CD14-positive monocyte (primary cell): ENCODE measurements around the gene PTPRE. TPM values are rescaled to one million over a fixed set of nuclear protein-coding genes. Genes with fewer than 3 reads are reported as not detected.
A peak's percentile ranks its signal among the peaks of the same experiment; 100 is the strongest.

Source experiments
- DNase-seq, 3 donors: peaks; one replicate each; pipeline ENCODE4 v3.0.0-alpha.2; 2011 to 2022
- H2AFZ ChIP-seq: 2 replicates; pipeline ENCODE4 v1.6.0; 2012; ENCODE audit warnings: mild to moderate bottlenecking, low read depth, low read length, inconsistent platforms; ENCODE audit not compliant: insufficient read depth, poor library complexity, severe bottlenecking
- H3K27ac ChIP-seq, 2 donors: 1 replicate in 1 of 2; 2 replicates in 1 of 2; pipeline ENCODE4 v1.5.1; 2012 to 2013; ENCODE audit warnings: low read length in 2 of 2, control low read depth in 1 of 2, inconsistent platforms in 1 of 2, low read depth in 1 of 2, mild to moderate bottlenecking in 1 of 2
- H3K27me3 ChIP-seq, 2 donors: one replicate each; pipeline versions ENCODE4 v1.6.0 to v1.6.1; 2011 to 2013; ENCODE audit warnings: low read length in 2 of 2; ENCODE audit not compliant: control insufficient read depth in 2 of 2, insufficient read depth in 2 of 2
- H3K36me3 ChIP-seq, 2 donors: replicated peaks in 1 of 2; 1 replicate in 1 of 2; 2 replicates in 1 of 2; pipeline versions ENCODE4 v1.5.1 to v1.6.1; 2012 to 2013; ENCODE audit warnings: low read length in 2 of 2, control low read depth in 1 of 2, inconsistent platforms in 1 of 2, mild to moderate bottlenecking in 1 of 2; ENCODE audit not compliant: insufficient read depth in 2 of 2, control insufficient read depth in 1 of 2
- H3K4me1 ChIP-seq, 2 donors: 1 replicate in 1 of 2; 2 replicates in 1 of 2; pipeline versions ENCODE4 v1.5.1 to v1.6.1; 2012 to 2013; ENCODE audit warnings: low read length in 2 of 2, control low read depth in 1 of 2, inconsistent platforms in 1 of 2, mild to moderate bottlenecking in 1 of 2, moderate library complexity in 1 of 2; ENCODE audit not compliant: insufficient read depth in 2 of 2, control insufficient read depth in 1 of 2
- H3K4me2 ChIP-seq: replicated peaks from 2 replicates; pipeline ENCODE3; 2012; ENCODE audit warnings: low read length, moderate library complexity, mild to moderate bottlenecking; ENCODE audit not compliant: poor library complexity, severe bottlenecking; ENCODE audit errors: extremely low read depth
- H3K4me3 ChIP-seq, 3 experiments: fragments of 200-600 bp in 1 of 3; sonication (generic) in 1 of 3; replicated peaks in 1 of 3; 1 replicate in 2 of 3; 2 replicates in 1 of 3; pipeline ENCODE4 v1.5.1; 2011 to 2013; ENCODE audit warnings: low read length in 3 of 3, mild to moderate bottlenecking in 3 of 3, control low read depth in 2 of 3, low read depth in 2 of 3, inconsistent platforms in 1 of 3, moderate library complexity in 1 of 3
- H3K79me2 ChIP-seq: 2 replicates; pipeline ENCODE4 v1.6.0; 2012; ENCODE audit warnings: mild to moderate bottlenecking, control low read depth, inconsistent platforms, low read length, moderate library complexity; ENCODE audit not compliant: insufficient read depth
- H3K9ac ChIP-seq: 2 replicates; pipeline ENCODE4 v1.6.0; 2017; ENCODE audit warnings: low read length, mild to moderate bottlenecking; ENCODE audit not compliant: insufficient read depth, poor library complexity, severe bottlenecking
- H3K9me3 ChIP-seq, 2 donors: replicated peaks in 1 of 2; 1 replicate in 1 of 2; 2 replicates in 1 of 2; pipeline versions ENCODE4 v1.5.1 to v1.6.1; 2012 to 2013; ENCODE audit warnings: low read length in 2 of 2, control low read depth in 1 of 2; ENCODE audit not compliant: control insufficient read depth in 1 of 2, insufficient read depth in 1 of 2
- H4K20me1 ChIP-seq: 2 replicates; pipeline ENCODE4 v1.6.0; 2012; ENCODE audit warnings: mild to moderate bottlenecking, low read length, control low read depth, moderate library complexity; ENCODE audit not compliant: insufficient read depth
- H3K27ac Mint-ChIP-seq, 7 donors: one replicate each; pipeline ENCODE4 v1.8.0; 2020; ENCODE audit warnings: mild to moderate bottlenecking in 7 of 7, mixed read lengths in 7 of 7, moderate library complexity in 6 of 7, inconsistent platforms in 2 of 7
- H3K27me3 Mint-ChIP-seq, 3 donors: one replicate each; pipeline ENCODE4 v1.8.0; 2021 to 2022; ENCODE audit warnings: low read depth in 3 of 3, mild to moderate bottlenecking in 3 of 3, mixed read lengths in 3 of 3, moderate library complexity in 3 of 3, inconsistent platforms in 1 of 3
- H3K36me3 Mint-ChIP-seq, 2 donors: one replicate each; pipeline ENCODE4 v1.8.0; 2020; ENCODE audit warnings: mixed read lengths in 2 of 2, inconsistent platforms in 1 of 2, mild to moderate bottlenecking in 1 of 2
- H3K4me1 Mint-ChIP-seq: one replicate; pipeline ENCODE4 v1.8.0; 2020; ENCODE audit warnings: mild to moderate bottlenecking, mixed read lengths
- H3K4me3 Mint-ChIP-seq, 2 donors: one replicate each; pipeline ENCODE4 v1.8.0; 2020; ENCODE audit warnings: mild to moderate bottlenecking in 2 of 2, mixed read lengths in 2 of 2, moderate library complexity in 1 of 2
- H3K9me3 Mint-ChIP-seq, 7 donors: one replicate each; pipeline ENCODE4 v1.8.0; 2020 to 2022; ENCODE audit warnings: mixed read lengths in 7 of 7, mild to moderate bottlenecking in 6 of 7, moderate library complexity in 6 of 7, inconsistent platforms in 2 of 7
- CTCF ChIP-seq: fragments of 200-600 bp; IDR thresholded peaks from one replicate; pipeline ENCODE4 v1.8.0; 2022; ENCODE audit warnings: antibody characterized with exemption, mild to moderate bottlenecking
- WGBS: methylation state at CpG from one replicate; pipeline ENCODE4 v1.1.5; 2013; ENCODE audit warnings: missing lambda C conversion rate; ENCODE audit not compliant: insufficient coverage; 5-methylcytosine and 5-hydroxymethylcytosine counted together
- intact Hi-C, 2 donors: fragments of 100-400 bp; cut with micrococcal nuclease; formaldehyde crosslinking; loops; one replicate each; pipeline versions ENCODE4 v1.15.0 to v1.15.1; 2023
- polyA plus RNA-seq, 3 donors: library from polyadenylated mRNA; depleted of rRNA in 1 of 3; unstranded in 2 of 3; stranded (reverse) in 1 of 3; fragments of 300-500 nt in 2 of 3; fragments of >200 nt in 1 of 3; fragmentation: Illumina TruSeq in 2 of 3; gene quantifications; 1 replicate in 2 of 3; 2 replicates in 1 of 3; pipeline ENCODE4 v1.2.3, GENCODE V29; 2012 to 2021

Gene PTPRE
- polyA plus RNA-seq, 3 donors, result 95.2 to 271 (median 125) TPM

DNA sequence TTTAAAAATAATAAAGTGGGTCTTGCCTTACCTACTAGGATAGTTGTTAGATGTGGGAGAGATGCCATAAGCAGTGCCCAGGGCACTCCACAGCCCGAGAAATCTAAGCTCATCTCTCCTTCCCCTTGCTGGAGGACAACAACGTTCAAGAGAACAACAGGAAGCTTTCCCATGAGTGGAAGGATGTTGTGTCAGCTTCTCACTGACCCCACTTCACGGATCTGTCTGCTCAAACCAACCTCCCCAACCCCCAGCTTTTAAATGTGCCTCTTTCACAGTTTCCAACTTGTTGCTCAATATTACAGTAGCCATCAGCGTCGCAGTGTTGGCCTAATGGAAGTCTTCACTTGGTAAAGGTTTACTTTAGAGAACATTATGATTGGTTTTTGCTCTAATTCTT is 72.1 kb downstream of the PTPRE start:
- Mint-ChIP-seq H3K27ac (peak overlapping the region; percentile 40 to 95 (median 88)), H3K27me3 (peaks cover 0 to 1% (median 0%) of the 10 kb centered on the region in 3 donors), H3K4me3 (peak overlapping the region; percentile 56 to 72), H3K36me3 (peaks cover 10 to 11% of the 10 kb centered on the region in 2 donors), H3K4me1 (peaks cover 65% of the 10 kb centered on the region), H3K9me3 (peaks cover 0 to 10% (median 2%) of the 10 kb centered on the region in 7 donors)
- WGBS, result no CpG with 5 or more reads among the region's 5 CpGs
- no peaks in the 10 kb centered on the region for H3K27me3 ChIP-seq
- H3K27ac ChIP-seq, result peak overlapping the region; percentile 51 to 72
- no peak overlapping the region for H2AFZ ChIP-seq
- H3K4me2 ChIP-seq, result peak overlapping the region; percentile 50
- H3K4me3 ChIP-seq, result peak overlapping the region in 1 of 3 experiments; percentile 50
- TF ChIP-seq CTCF, result no peak
- intact Hi-C loops, result loop anchor here in 1 of 2 donors (5.0 kb wide), 1 partner anchor 83 kb away; no protein-coding TSS in a partner anchor
- H3K9ac ChIP-seq, result no peak overlapping the region
- H3K4me1 ChIP-seq, result peaks cover 59 to 65% of the 10 kb centered on the region in 2 donors
- H4K20me1 ChIP-seq, result peaks cover 33% of the 10 kb centered on the region
- H3K36me3 ChIP-seq, result peaks cover 0 to 1% of the 10 kb centered on the region in 2 donors
- peaks cover 45% of the 10 kb centered on the region for H3K79me2 ChIP-seq
- peak; percentile 63 to 79 (median 75) for DNase-seq
- no peaks in the 10 kb centered on the region for H3K9me3 ChIP-seq

DNA sequence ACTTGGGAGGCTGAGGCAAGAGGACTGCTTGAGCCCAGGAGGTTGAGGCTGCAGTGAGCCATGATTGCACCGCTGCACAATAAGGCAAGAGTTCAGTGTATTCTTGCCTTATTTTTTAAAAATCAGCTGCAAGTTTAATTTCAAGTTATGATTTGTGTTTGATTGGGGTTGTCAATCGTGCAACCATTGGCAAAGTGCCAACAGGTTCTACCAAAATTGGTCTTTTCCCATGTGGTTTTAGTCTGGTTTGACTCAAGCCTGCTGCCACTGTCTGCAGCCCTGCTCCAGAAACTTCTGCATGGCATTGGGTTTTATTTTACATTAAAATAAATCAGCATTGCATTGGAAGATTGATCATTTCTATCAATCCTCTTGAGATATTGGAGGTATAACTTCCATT is 72.7 kb downstream of the PTPRE start:
- peaks cover 55 to 63% of the 10 kb centered on the region in 2 donors for H3K4me1 ChIP-seq
- H3K9me3 Mint-ChIP-seq, result peaks cover 0 to 10% (median 2%) of the 10 kb centered on the region in 7 donors
- H4K20me1 ChIP-seq, result peaks cover 37% of the 10 kb centered on the region
- peaks cover 0 to 1% (median 0%) of the 10 kb centered on the region in 3 donors for H3K27me3 Mint-ChIP-seq
- WGBS, result no CpG with 5 or more reads among the region's 2 CpGs
- H3K4me3 ChIP-seq, result peak overlapping the region in 1 of 3 experiments; percentile 50
- H3K27ac ChIP-seq, result peak overlapping the region; percentile 11 to 72
- H2AFZ ChIP-seq, result no peak overlapping the region
- no peak overlapping the region for H3K9ac ChIP-seq
- H3K9me3 ChIP-seq, result no peaks in the 10 kb centered on the region
- intact Hi-C loops, result loop anchor here in 1 of 2 donors (5.0 kb wide), 1 partner anchor 83 kb away; no protein-coding TSS in a partner anchor
- no peak for TF ChIP-seq CTCF
- H3K27ac Mint-ChIP-seq, result peak overlapping the region in 5 of 7 donors; percentile 82 to 95 (median 88)
- H3K4me1 Mint-ChIP-seq, result peaks cover 64% of the 10 kb centered on the region
- no peak overlapping the region for H3K4me3 Mint-ChIP-seq
- peaks cover 43% of the 10 kb centered on the region for H3K79me2 ChIP-seq
- no peaks in the 10 kb centered on the region for H3K27me3 ChIP-seq
- peaks cover 0 to 6% of the 10 kb centered on the region in 2 donors for H3K36me3 ChIP-seq
- peaks cover 12 to 16% of the 10 kb centered on the region in 2 donors for H3K36me3 Mint-ChIP-seq
- DNase-seq, result no peak
- peak overlapping the region; percentile 50 for H3K4me2 ChIP-seq
